Lower leg skin (tissue), 4 donors: ENCODE results near the gene SCAMP4. TPM values are rescaled to one million over a fixed set of nuclear protein-coding genes. Genes with fewer than 3 reads are reported as not detected.
A peak's percentile ranks its signal among the peaks of the same experiment; 100 is the strongest.

Experiments used
- DNase-seq, 2 donors: peaks; one replicate each; pipeline ENCODE4 v3.0.0-alpha.2; 2019; ENCODE audit warnings: low spot score in 2 of 2
- H3K4me3 ChIP-seq: fragments of 200-600 bp; sonication (generic); 2 replicates; pipeline ENCODE4 v1.5.1; 2017; ENCODE audit warnings: mild to moderate bottlenecking, low read depth; ENCODE audit not compliant: poor library complexity, severe bottlenecking
- POLR2A ChIP-seq, 2 donors: fragments of 450-650 bp; IDR thresholded peaks; one replicate each; pipeline ENCODE4 v1.6.1; 2016 to 2017; ENCODE audit warnings: antibody characterized with exemption in 2 of 2, mild to moderate bottlenecking in 1 of 2, moderate library complexity in 1 of 2
- WGBS, 2 donors: methylation state at CpG; one replicate each; pipeline ENCODE4 v1.1.5; 2018; 5-methylcytosine and 5-hydroxymethylcytosine counted together
- intact Hi-C: fragments of 100-400 bp; cut with DNase I; formaldehyde crosslinking; loops from one replicate; pipeline ENCODE4 v1.15.0; 2023; ENCODE audit warnings: low total_unique reads
- total RNA-seq, 4 donors: library from RNA; depleted of rRNA; stranded (reverse); fragments of >200 nt; gene quantifications; one replicate each; pipeline ENCODE4 v1.1.0, GENCODE V29; 2016
- TF ChIP-seq, protein P1 (sequence below), 3 donors: fragments of 450-650 bp; IDR thresholded peaks; one replicate each; pipeline ENCODE4 v1.5.1; 2016; ENCODE audit warnings: antibody characterized with exemption in 3 of 3, mild to moderate bottlenecking in 3 of 3, moderate library complexity in 2 of 3

The SCAMP4 gene
- total RNA-seq, 4 donors from 2014 or later, result 108 to 119 (median 113) TPM

DNA sequence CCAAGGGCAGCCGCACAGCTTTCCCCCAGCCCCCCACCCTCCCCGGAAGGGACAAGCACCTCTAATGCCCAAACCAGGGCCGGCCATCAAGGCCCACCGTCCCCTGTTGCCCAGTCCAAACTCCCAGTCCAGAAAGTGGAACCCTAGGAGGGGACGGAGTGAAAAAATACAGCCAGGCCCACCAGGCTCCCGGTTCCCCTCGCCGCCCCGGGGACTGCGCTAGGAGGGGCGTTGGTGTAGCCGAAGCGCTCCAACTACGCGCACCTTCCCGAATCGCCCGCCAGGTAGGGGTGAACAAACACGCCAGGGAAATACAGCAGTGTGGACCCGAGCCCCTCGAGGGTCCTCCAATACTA, 43.2 kb upstream of the SCAMP4 start:
- WGBS, 2 donors, result 3 to 10% methylated on average over 16 to 18 of the region's 21 CpGs
- peak overlapping the region; percentile 80 for H3K4me3 ChIP-seq
- TF ChIP-seq, protein P1, sequence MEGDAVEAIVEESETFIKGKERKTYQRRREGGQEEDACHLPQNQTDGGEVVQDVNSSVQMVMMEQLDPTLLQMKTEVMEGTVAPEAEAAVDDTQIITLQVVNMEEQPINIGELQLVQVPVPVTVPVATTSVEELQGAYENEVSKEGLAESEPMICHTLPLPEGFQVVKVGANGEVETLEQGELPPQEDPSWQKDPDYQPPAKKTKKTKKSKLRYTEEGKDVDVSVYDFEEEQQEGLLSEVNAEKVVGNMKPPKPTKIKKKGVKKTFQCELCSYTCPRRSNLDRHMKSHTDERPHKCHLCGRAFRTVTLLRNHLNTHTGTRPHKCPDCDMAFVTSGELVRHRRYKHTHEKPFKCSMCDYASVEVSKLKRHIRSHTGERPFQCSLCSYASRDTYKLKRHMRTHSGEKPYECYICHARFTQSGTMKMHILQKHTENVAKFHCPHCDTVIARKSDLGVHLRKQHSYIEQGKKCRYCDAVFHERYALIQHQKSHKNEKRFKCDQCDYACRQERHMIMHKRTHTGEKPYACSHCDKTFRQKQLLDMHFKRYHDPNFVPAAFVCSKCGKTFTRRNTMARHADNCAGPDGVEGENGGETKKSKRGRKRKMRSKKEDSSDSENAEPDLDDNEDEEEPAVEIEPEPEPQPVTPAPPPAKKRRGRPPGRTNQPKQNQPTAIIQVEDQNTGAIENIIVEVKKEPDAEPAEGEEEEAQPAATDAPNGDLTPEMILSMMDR (IDR thresholded peaks at IDR 0.05), result no peak
- no peak for TF ChIP-seq POLR2A (IDR thresholded peaks at IDR 0.05)
- DNase-seq, result no peak
- intact Hi-C loops, result no loop called here

DNA sequence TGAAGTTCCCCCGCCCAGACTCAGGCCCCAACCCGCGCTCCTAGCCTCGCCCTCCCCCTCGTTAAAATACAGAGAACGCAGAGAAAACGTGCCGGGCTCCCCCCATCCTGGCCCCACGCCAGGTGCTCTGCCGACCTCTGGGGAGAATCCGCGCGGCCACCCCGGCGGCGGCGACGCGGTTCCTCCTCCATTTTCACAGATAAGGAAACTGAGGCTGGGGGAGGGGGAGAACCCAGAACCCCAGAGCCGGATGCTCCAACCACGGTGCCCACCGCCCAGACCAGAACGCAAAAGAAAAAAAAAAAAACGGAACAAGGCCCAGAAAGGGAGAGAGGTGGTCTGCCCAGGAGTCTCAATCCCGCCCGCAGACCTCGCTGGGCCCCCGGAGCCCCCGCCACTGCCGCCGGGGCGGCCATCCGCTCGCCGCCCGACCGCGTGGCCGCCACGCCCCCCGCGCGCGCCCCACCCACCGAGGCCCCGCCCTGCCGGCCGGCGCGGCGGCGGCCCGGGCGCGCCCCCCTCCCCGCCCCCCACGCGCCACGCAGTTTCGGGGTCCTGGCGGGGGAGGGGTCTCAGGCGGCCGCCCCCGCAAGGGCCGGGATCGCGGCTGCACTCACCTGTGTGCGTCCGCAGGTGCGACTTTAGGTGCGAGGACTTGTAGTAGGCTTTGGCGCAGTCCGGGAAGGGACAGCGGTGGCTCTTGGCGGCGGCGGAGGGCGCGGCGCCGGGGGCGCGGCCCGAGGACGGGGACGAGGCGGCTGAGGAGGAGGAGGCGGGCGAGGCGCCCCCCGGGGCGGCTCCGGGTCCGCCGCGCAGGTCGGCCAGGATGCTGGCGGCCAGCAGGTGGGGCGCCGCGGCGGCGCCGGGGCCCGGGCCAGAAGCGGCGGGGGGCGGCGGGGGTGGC, 42.5 kb upstream of the SCAMP4 start:
- H3K4me3 ChIP-seq, result peak overlapping the region; percentile 80
- 0 to 1% methylated on average over 42 to 72 of the region's 109 CpGs for WGBS, 2 donors
- intact Hi-C loops, result no loop called here
- DNase-seq, result peak in 1 of 2 donors; percentile 87
- no peak for TF ChIP-seq POLR2A (IDR thresholded peaks at IDR 0.05)
- TF ChIP-seq, protein P1 (IDR thresholded peaks at IDR 0.05), result no peak

DNA sequence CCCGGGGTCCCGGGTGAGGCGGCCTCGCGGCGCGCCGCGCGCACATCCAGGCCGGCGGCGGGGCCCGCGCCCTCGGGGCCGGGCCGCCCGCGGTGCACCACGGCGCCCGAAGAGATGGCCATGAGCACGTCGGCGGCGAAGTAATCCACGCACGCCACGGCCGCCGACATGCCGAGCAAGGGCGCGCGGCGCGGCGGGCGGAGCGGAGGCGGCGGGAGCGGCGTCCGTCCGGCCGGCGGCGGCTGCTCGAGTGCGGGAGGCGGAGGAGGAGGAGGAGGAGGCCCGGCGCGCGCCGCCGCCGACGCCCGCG, 41.9 kb upstream of the SCAMP4 start, which contains the start of gene KLF16:
Gene KLF16 (minus strand): TSS at position 252 of the 310 bp plus-strand sequence. CDS start 82 bp downstream, at position 170.
- WGBS, 2 donors, result no CpG with 5 or more reads among the region's 63 CpGs
- peak within 1 kb of the TSS; percentile 80 for H3K4me3 ChIP-seq
- DNase-seq, result no peak
- TF ChIP-seq, protein P1 (IDR thresholded peaks at IDR 0.05), result no peak
- no peak for TF ChIP-seq POLR2A (IDR thresholded peaks at IDR 0.05)
- intact Hi-C loops, result no loop called here

DNA sequence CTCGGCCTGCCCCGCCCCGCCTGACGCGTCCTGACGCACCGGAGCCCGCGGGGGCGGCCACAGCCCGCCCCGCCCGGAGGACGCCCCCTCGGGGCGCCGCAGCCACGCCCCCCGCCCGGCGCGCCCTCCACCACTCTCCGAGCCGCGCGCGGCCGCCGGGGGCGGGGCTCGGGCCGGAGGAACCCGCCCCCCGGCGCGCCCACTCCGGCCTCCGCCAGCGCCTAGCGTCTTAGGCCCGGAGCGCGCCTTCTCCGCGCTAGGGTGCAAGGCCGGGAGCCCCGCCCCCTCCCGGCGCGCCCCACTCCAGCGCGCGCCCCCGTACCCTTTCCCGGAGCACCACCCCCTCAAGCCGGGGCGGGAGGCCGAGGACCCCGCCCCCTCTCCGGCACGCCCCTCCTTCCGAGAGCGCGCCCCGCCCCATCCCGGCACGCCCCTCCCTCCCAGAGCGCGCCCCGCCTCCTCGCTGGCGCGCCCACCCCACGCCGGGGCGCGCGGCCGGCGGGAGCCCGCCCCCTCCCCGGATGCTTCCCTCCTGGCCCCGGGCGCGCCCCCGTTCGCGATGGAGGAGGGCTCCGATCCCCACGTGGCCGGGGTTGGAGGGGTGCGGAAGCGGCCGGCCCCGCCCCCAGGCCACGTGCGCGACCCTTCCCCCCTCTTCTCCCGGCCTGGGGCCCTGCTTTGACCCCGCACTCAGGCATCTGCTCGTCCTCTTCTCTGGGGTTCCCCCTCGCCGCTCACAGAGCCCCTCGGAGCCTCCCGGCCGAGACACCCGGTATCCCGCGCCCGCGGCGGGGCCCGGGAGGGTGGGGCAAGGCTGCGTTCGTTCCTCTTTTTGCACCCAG, 41.3 kb upstream of the SCAMP4 start:
- intact Hi-C loops, result no loop called here
- WGBS, 2 donors, result 0 to 1% methylated on average over 8 to 42 of the region's 115 CpGs
- DNase-seq, result peak; percentile 84 to 97
- H3K4me3 ChIP-seq, result peak overlapping the region; percentile 46
- TF ChIP-seq, protein P1 (IDR thresholded peaks at IDR 0.05), result no peak
- no peak for TF ChIP-seq POLR2A (IDR thresholded peaks at IDR 0.05)

DNA sequence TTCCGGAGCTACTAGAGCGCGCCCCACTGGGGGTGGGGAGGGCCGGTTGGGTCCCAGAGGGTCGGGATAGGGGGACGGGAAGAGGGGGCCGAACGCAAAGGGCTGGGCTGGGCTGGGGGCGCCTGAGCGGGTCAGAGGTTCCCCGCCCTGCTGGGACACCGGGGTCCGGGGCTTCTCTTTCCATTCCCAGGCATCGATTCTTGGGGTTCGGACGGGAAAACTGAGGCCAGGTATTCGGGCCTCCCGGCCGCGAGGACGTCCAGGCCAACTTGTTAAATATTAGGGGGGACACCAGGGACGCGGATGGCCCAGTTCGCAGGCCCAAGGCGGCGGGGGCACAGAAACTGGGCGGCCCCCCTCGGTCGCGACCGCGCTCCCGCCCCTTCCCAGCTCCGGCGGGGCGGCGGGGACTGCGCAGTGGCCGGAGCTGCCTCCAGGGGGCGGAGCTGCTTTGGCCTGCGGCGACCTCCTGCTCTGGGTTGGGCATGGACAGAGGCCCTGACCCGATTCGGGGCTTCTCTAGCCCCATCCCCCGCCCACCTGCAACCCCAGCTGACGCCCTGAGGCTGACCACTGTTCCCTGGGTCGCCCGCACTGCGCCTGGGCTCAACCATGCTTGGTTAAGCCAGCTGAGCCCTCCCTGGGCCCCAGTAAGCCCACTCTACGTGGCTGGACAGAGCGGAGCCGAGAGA, 40.6 kb upstream of the SCAMP4 start:
- H3K4me3 ChIP-seq, result peak overlapping the region; percentile 46
- TF ChIP-seq, protein P1 (IDR thresholded peaks at IDR 0.05), result peak in 1 of 3 donors; percentile 30
- TF ChIP-seq POLR2A (IDR thresholded peaks at IDR 0.05), result no peak
- 3 to 4% methylated on average over 26 to 51 of the region's 52 CpGs for WGBS, 2 donors
- peak in 1 of 2 donors; percentile 95 for DNase-seq
- intact Hi-C loops, result no loop called here
